HG03045 (cell line): Measurements from ENCODE around the gene CMSS1.

Experiments used
- ATAC-seq: cut with Tn5 transposase; IDR thresholded peaks from one replicate; pipeline ENCODE4 v1.9.1; 2021; ENCODE audit warnings: mild to moderate bottlenecking, moderate library complexity; ENCODE audit not compliant: unreplicated experiment

CMSS1 gene

DNA sequence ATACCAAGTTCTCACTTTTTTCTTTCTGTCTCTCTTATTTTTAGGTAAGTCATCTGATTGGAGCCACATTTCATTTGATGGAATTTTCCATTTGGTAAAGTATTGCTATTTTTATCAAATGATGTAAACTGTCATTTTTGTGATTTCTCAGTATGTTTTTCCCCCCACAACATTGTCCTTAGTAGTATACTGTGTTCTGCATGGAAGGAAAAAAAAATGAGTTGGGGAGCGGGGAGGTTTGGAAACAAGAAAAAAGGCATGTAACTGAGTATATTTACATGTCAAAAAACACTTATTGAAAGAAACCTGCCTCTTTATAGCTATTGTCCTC, 192.4 kb downstream of the CMSS1 start:
- no peak for ATAC-seq

DNA sequence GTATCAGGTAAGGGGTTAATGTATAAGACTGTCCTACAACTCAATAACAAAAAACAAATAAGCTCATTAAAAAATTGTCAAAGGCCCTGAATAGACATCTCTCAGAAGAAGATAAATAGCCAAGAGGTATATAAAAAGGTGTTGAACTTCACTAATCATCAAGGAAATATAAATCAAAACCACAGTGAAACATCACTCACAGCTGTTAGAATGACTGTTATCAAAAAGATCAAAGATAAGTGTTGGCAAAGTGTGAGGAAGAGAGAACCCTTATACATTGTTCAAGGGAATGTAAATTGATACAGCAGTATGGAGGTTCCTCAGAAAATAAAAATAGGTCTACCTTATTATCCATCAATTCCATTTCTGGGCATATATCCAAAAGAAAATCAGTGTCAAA, 201.1 kb downstream of the CMSS1 start:
- ATAC-seq: no peak

DNA sequence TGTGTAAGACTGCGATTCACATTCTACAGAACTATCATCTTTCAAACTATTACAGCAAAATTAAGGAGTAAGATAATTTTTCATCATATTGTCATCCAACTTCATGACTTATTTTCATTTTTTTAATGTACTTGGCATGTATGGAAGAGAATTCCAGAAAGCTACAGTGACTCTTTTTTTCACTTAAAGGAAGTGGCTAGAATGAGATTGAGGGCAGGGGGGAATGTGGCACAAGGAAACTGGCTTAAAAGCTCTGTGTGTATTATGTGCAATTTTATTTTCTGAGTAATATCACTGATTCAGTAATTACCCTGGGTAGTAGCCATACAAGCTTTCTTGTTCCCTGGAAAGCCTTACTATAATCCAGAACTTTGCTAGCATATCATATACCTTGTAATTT, 202.1 kb downstream of the CMSS1 start:
- no peak for ATAC-seq

DNA sequence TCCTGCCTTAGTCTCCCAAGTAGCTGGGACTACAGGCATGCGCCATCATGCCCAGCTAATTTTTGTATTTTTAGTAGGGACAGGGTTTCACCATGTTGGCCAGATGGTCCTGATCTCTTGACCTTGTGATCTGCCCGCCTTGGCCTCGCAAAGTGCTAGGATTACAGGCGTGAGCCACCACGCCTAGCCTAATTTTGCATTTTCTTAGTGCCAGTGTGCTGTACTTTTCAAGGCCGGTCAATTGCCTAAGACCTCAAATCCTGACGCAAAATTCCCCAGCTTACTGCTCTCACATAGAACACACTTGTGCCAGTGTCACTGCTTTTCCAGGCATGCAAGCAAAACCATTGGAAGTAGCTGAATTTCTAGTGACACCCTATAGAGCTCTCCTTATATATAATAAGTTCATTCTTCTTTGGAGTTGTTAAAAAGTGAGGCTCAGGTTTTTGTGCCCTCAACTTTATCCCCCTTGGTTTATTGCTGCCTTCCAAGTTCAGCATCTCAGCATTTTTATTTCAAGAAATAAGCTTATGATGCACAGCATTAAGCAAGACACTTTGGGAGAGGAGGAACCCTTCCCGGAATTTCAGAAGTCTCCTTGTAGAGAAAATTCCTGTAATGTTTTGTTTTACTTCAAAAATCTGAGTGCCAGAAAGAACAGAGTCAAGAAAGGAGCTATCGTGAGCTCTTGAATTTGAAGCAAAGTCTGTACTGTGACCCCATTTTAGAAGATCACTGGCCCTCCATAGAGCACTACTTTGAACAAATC, 203.4 kb downstream of the CMSS1 start:
- no peak for ATAC-seq

DNA sequence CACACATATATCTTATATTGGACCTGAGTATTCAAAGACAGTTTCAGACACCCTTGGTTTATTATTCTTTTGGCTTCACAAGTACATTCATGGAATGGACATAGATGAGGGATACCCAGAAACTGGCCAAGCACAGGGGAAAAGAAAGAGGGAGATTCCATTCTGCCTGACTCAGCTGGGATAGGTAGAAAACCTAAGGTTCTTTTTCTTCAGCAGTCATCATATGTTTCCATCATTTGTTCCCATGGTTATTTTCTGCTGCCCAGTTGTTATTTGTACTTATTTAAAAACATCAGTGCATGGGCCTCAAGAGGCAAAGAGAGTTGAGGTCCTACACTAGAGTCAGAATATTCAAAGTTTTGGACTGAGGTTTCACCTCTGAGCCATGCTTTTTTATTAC, 204.8 kb downstream of the CMSS1 start:
- ATAC-seq: no peak

DNA sequence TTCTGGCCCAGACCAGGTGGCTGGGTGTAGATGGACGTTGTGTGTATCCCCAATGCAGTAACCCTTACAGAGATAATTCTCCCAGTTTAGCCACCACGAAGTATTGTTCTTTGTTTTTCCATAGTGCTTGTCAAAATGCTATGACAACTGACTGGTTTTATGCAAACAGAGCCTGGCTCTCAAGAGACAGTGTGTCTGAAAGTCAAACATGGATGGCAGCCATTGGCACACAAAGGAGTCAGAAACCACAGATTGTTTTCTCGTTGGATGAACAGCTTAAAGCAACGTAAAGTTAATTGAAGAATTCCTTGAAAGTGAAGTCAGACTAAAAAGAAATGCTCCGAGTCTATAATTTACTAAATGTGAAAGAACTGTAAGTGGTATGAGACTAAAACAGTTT, 205.5 kb downstream of the CMSS1 start:
- no peak for ATAC-seq

DNA sequence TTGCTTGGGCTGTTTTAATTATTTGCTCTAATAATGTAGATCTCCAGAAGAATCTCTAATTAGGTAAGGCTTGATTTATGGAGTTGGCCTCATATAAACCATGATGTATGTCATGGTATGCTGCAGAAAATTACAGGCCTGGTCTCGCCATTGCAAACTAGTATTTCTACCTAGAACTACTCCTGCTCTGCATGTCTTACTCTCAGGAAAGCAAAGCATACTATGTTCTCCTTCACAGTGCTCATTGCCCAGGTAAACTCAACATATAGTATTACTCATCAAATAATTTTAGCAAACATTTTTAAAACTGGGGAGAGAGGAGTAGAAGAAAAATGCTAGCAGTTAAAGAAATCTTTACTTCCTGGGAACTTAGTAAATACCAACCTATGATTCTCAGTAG, 205.9 kb downstream of the CMSS1 start:
- ATAC-seq: no peak

DNA sequence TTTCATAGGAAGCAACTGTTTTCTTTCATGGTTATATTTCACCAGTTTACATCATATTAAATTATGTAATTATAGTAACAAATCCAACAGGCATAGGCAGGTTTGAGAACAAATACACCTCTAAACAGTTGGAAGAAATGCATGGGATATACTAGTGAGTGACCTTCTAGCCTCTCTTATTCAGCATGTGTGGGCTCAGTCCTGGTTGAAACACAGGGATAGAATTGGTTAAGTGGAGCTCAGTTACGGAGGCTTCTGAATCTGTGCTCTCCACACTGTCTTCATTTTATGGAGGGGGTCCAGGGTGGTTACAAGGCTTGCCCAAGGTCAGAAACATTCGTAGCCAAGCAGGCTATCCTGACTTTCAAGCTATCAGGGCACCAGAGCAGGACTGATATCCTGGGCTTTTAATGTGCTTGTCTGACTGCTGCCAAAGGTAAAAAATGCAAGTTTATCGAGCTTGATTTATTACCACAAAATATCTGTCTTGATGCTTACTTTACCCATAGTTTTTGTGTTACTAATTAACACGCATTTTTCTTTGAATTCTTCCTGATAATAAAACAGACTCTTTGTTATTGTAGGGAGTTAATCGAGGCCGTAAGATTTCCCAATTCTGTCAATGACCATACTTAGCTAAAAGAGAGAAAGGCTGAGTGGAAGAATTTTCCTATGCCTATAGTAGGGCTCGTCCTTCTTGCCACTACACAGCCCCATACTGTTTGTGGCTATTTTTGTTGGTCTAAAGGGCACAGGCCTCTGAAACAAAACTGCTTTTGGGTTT, 207.1 kb downstream of the CMSS1 start:
- ATAC-seq: no peak

DNA sequence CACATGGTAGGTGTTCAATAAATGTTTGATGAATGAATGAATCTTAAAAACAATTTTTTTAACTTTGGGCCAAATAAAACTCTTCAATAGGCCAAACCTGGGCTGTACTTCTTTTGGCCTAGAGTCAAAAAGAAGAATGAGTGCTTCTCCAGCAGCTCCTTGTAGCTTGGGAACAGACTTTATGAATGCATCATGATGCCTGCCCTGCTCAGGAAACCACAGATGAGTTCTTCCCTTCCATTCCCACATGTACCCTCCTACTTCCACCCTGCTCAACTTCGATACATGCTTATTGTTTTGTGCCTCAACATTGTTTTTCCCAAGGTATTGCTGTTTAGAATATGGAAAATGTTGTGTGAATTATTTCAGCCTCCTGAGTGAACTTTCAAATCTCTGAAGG, 209.7 kb downstream of the CMSS1 start:
- no peak for ATAC-seq

DNA sequence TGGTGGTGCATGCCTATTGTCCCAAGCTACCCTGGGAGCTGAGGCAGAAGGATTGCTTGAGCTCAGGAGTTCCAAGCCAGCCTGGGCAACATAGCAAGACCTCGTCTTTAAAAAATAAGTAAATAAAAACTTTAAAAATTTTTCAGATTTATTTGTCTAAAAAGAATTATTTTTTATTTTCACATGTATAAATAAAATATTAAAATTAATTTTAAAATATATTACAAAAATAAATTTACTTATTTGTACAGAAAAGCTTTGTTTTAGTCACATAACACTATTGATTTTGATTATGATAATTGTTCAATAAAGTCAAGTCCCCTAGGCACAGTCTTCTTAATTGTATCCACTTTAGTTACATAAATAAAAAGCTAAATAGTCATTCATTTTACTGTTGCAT, 211.4 kb downstream of the CMSS1 start:
- no peak for ATAC-seq

DNA sequence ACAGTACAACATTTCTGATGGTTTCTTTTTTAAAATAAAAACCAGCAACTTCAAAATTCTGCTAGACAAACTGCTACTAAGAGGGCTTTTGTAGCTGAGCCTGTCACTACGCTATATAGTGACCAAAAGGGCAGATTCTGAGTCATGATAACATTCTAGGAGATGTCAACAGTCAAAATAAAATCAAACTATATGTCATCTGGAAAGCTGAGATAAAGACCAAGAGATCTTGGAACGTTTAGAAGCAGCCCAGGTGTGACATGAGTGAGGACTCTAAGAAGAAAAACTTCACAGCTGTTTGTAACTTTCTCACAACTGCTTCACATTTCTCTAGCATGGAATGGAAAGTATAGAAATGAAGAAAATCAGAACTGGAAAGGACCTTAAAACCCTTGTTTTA, 212.0 kb downstream of the CMSS1 start:
- peak; percentile 46 for ATAC-seq

DNA sequence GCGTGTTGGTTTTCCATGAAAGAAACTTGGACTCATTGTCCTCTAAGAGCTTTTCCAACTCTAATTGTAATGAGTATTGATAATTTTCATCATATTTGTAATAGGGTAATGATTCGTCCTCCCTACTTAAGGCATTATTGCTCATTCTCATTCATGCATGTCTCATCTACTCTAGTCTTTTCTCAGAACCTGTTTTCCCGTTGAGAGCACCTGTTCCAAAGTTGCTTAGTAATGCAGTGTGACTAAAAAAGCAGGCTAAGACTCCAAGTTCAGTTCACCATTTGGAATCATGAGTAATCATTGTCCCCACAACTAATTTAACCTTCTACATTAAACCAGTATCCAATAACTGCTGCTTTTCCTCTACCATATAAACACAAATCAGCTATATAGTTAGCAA, 212.7 kb downstream of the CMSS1 start:
- ATAC-seq: no peak

DNA sequence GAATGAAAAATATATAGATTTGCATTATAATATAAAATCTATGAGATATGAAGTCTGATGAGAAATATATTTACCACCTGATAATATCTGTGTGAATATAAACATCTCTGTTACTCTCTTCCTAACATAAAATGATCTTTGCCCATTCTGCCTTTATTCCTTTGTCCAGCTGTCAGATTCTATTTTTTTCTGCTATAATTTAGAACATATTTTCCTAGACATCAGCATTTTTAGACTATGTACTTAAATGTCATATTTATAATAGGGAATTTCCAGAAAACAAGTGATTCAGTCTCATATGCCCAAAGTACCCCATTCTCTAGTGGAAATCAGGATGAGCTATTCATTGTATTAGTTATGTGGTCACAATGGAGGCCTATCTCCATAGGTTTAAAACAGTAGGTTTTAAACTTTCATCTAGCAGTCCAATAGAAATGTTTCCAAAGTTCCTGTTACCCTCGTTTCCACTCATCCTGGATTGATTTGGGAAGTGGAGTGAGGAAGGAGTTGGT, 213.3 kb downstream of the CMSS1 start:
- no peak for ATAC-seq

DNA sequence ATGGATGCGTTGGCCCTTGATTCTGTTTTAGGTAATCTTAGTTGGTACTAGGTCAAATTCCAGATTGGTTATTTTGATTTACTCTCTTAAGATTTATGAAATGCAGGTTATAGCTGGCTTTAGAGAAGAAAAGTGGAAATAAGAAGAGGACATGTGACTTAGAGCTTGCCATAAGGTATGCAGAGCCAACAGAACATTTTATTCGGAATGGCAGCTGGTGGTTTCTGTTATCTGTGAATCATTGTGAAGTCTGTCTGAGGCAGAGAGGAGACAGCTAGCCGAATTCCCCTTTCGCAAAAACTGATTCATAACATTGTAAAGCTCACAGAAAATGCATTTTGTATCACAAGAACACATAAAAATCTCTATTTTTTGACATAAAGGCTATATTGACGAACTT, 214.6 kb downstream of the CMSS1 start:
- ATAC-seq: no peak

DNA sequence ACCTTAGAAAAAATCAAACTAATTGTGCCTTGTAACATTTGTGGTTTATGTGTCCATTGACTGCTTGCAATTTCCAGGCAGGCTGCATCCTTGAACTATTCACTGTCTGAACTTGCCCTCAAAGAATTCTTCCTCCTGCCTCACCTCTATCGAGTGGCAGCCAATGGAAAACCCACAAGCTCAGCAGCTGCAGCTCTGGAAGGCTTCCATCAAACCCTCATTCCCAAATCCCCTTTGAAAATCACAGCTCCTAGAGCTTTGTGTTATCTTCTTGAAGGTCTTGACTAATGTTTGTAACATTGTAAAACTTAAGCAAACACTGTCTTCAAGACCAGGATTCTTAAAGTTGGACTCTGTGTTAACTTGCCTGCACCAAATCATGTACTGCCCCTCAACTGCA, 215.5 kb downstream of the CMSS1 start:
- ATAC-seq: no peak

DNA sequence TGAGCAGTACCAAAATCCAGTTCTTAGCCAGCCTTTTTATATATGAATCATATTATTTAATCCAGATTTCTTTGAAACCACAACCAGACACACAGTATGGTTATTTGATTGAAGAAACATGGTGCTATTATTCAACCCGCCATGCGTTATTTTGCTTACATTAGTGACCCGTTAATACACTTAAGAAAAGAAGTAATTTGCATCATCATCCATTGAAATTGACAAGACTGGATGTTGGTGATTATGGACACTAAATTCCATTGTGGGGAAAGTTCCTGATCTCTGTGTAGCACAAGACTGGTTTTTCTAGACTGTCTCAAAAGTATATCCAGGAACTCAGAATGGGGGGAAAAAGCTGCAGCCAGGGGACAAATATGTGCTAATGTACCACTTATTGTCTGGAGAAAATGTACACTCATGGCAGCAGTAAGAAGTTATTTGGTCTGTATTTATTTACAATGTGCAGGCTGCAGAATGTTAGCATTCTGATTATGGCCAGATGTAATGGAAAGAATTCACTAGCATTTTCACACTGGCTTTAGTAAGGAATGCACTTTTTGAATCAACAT, 216.3 kb downstream of the CMSS1 start:
- no peak for ATAC-seq

DNA sequence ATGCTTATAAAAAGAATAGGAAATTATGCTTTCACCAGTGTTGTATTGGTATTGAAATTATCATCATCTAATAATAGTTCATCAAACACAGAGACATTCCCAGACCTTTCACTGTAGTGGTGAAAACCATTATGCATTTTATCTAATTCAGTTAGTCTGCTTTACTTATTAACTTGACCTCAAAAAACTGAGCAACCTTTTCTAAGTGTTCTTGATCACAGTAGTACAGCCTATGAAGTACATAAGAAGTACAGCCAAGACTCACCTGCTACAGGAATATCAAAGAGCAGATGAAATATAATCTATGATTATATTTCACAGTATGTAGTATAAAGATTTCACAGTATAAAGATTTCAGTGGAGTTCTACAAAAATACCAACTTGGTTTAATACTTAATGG, 221.4 kb downstream of the CMSS1 start:
- ATAC-seq: no peak

DNA sequence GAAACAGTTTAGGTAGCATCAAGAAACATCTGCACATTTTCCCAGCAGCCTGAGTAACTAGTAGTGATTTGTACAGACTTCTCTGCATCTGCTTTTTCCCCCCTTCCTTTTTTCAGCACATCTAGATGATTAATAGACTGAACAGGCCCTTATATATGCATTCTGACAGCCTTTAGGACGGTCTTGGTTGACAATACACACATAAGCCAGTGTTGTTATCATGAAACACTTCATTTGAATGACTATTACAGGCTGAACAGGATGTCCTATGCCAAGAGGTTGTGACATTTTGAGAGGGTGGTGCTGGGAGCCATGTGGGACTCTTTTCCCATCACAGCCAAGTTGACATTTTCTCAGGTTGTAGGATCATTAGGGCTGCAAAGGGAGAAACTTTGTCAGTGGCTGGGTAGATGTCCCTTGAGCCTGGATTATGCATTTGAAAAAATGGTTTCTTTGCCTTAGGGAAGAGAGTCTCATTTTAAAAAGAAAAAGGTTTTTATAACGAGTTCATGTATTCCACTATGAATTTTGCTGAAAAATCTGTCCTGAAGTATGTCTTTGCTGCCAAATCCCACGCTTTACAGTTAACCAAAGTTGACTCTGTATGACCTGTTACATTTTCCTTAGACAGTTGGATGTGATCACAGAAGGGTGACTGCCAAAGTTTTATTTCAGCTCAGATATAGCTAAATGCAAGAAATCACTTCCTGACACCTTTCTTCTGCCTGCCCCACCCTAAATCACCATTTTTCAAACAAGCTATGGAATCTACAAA, 223.0 kb downstream of the CMSS1 start:
- no peak for ATAC-seq

DNA sequence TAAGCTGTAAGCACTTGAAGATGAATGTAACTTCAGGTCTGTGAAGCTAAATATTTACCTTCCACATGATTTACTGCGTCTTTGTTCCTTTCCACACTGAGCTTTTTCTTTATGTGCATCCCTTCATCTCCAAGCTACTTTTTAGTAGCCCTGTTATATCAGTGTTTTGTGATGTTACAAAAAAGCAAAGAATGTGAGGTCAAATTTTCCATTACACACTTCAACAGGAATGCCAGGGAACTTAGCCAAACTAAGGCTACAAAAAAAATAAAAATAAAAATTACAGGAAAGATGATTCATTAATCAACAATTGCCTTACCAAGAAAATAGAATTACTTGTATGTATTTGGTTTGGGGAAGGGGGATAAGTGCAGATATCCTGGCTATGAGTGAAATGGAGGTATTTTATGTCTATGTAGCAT, 223.7 kb downstream of the CMSS1 start:
- ATAC-seq: no peak

DNA sequence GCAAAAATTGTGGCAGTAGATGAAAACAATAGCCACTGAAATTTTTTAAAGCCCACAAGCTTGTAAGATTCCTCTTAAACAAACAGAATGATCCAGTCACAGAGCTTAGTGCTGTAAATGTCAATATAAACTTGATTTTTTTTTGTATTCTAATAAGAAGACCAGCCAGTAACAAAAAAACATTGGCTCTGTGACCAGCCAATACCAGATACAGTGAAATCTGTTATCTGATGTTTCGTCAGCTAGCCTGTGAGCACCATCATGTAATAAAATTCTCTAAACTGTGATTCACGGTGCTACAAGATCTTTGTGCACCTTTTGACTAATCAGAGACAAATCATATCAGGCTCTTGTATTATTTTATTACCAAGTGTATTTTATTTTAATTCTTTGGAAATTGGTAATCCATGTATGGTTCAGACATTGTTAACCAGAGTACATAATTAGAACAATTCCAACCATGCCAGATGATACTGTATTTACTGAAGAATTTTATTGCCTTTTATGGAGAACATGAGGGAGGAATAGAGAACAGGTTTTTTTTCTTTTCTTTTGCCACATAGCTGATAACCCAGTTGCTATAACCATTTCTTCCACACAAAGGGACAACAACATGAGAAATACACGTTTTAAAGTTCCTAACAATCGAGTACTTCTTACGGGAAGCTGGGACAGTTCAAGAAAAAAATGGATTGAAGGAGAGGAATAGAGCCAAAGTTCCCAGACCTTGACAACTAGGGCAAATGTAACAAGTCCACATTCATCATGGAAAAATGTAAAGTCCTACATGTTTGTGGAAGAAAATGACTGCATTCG, 224.7 kb downstream of the CMSS1 start:
- ATAC-seq: no peak
